ENCODE data around the gene SYNE2.
"Not testable (repeated sequence)": the region's sequence is repeated elsewhere in the genome, so short reads cannot be mapped to it uniquely, and the experiment has no call there.

Gene SYNE2

DNA sequence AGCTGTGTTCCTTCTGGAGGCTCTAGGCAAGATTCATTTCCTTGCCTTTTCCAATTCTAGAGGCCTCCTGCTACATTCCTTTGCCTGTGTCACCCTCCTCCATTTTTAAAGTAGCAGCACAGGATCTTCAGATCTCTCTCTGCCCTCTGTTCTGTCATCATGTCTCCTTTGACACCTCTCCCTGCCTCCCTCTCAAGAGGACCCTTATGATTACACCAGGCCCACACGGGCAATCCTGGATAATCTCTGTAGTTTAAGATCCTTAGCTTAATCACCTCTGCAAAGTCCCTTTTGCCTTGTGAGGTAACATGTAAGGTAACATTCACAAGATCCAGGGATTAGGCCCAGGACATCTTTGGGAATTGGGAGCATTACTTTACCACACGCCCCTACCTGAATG lies 155.2 kb downstream of the SYNE2 start:
- DNase-seq (ENCODE audit: low read depth in 2 of 3, low spot score in 2 of 3): no peak

DNA sequence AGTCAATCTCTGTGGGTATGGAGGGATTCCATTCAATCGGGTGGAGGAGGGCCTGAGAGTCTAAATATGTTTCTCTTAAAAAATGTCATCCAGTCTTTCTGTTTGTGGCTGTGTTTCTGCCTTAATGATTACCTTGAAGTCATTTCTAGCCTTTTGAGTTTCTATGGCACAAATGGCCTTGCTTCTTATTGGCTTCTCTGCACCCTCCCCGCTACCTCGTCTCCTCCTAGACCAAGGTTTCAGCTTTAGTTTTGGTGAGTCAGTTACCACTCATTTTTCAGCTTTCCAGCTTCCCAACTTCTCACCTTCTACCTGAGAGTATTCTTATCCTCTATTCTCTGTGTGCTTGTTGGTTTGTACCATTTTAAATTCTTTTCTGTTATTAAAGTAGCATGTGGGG lies 159.2 kb downstream of the SYNE2 start:
- DNase-seq (ENCODE audit: low read depth in 2 of 3, low spot score in 2 of 3): no peak

DNA sequence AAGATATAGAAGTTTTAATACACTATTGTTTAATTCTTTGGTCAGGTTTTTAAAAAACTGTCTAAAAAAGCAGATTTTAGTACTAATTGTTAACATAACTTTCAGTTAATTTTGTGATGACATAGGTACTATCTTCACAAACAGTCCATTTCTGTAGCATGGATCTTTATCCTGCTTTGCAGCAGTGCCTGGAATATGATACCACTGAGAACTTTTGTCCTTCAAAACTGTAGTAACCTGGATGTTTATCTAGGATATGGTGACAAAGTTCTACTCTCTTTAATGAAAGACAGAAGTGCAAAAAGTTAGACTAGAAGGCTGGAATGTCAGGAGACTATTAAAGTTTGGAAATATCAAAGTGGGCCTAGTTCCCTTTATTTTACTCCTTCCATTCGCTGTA lies 159.9 kb downstream of the SYNE2 start:
- no peak for DNase-seq (ENCODE audit: low read depth in 2 of 3, low spot score in 2 of 3)

DNA sequence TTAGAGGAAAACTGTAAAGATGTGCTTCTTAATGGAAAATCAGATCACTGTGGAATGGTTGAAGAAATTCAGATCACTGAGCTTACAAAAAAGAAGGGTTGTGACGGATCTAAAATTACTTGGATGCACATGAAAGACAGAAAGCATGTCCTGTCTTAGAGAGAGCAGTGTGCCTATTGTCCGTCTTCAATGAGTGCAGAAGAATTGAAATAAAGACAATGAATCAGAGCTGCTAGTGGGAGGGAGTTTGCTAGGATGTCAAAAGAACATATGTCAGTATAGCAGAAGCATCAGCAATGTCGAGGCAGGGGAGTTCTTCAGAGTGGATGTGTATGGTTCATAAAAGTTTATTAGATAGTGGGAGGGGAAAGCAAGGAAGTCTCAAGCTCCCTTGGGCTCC lies 172.7 kb downstream of the SYNE2 start:
- no peak for DNase-seq (ENCODE audit: low read depth in 2 of 3, low spot score in 2 of 3)

DNA sequence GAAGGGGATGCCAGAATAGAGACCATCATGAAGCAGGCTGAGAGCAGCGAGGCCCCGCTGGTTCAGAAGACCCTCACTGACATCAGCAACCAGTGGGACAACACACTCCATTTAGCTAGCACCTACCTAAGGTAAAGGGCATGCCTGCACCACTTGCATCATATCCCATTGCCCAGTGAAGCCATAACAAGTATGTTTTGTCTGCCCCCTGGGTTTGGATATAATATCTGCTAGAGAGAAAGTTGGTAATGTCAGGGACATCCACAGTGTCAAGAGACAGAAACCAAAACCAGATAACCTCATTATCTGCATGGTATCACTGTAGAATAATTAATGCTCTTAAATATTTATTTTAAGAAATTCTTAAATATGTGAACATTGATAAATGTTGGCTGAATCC lies 173.8 kb downstream of the SYNE2 start:
- DNase-seq (ENCODE audit: low read depth in 2 of 3, low spot score in 2 of 3): no peak

DNA sequence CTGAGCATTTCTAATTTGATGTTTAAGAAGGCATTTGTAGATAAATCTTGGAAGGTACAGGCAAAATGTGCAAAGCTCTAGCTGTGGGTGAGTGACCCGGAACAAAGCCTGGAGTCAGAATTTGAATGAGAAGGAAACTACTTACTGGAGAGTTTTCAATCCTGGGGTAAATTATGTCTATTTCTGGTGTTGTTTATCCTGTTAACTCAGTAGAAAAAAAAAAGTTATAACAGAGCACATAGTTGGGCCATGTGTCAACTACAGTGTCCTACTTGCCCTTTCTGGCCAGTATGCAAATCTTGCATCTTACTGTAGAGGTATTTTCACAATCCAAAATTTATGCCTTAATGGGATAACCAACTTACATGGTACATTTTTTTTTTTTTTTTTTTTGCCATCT lies 182.3 kb downstream of the SYNE2 start:
- DNase-seq (ENCODE audit: low read depth in 2 of 3, low spot score in 2 of 3): no peak

DNA sequence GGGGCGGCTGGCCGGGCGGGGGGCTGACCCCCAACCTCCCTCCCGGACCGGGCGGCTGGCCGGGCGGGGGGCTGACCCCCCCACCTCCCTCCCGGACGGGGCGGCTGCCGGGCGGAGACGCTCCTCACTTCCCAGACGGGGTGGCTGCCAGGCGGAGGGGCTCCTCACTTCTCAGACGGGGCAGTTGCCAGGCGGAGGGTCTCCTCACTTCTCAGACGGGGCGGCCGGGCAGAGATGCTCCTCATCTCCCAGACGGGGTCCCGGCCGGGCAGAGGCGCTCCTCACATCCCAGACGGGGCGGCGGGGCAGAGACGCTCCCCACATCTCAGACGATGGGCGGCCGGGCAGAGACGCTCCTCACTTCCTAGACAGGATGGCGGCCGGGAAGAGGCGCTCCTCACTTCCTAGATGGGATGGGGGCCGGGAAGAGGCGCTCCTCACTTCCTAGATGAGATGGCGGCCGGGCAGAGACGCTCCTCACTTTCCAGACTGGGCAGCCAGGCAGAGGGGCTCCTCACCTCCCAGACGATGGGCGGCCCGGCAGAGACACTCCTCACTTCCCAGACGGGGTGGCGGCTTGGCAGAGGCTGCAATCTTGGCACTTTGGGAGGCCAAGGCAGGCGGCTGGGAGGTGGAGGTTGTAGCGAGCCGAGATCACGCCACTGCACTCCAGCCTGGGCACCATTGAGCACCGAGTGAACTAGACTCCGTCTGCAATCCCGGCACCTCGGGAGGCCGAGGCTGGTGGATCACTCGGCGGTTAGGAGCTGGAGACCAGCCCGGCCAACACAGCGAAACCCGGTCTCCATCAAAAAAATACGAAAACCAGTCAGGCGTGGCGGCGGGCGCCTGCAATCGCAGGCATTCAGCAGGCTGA lies 185.3 kb downstream of the SYNE2 start:
- DNase-seq (ENCODE audit: low read depth in 2 of 3, low spot score in 2 of 3): not testable (repeated sequence)

DNA sequence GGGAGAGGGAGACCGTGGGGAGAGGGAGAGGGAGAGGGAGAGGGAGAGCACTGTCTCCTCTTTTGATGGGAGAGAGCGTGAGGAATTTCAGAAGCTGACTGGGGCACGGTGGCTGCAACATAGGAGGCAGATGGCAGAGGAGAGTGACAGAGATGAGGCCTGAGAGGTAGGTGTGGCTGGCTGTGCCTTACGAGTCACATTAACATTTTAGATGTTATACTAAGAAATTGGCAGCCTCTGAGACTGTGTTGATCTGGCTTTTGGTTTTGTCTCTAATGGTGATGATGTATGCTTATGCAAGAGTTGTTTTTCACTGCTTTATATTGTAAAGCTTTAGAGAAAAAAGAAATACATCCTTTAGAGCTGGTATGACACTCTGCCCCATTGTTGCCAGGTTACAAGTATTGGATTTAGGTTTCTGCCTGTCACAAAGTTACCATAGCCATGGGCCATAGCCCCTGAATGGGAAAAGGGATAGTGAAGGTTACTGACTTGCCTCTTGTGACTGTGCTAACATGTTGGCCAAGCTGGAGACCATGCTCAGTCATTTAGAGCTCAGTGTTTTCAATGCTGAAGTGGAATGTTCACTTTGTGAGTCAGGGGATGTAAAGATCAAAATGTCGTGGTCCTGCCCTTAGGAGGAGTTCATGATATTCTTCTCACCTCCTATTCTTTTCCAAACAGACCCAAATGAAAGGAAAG lies 186.2 kb downstream of the SYNE2 start:
- no peak for DNase-seq (ENCODE audit: low read depth in 2 of 3, low spot score in 2 of 3)

DNA sequence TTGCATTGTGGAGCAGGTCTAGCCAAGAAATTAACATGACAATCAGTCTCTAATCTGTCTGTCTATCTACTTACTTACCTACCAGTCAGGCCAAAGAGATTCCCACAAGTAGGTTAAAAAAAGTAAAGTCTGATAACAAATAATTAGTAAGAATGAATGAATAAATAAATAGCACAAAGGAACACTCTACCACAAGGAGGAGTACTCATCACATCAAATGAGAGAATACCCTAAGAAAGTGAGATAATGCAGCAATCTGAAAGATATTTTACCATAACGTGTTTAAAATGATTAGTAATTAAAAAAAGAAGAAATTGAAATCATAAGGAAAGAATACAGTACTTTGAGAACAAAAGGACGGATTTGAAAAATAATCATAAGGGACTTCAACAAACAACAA lies 187.2 kb downstream of the SYNE2 start:
- DNase-seq (ENCODE audit: low read depth in 2 of 3, low spot score in 2 of 3): no peak

DNA sequence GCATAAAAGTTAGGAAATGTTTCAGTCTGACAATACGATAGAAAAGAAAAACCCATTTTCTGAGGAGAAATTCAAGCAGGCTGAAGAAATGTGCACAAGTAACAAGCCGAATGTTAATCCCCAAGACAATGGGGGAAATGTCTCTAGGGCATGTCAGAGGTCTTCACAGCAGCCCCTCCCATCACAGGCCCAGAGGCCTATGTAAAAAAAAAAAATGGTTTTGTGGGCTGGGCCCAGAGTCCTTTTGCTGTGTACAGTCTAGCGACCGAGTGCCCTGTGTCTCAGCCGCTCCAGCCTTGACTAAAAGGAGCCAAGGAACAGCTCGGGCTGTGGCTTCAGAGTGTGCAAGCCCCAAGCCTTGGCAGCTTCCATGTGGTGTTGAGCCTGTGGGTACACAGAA lies 190.5 kb downstream of the SYNE2 start:
- not testable (repeated sequence) for DNase-seq (ENCODE audit: low read depth in 2 of 3, low spot score in 2 of 3)

DNA sequence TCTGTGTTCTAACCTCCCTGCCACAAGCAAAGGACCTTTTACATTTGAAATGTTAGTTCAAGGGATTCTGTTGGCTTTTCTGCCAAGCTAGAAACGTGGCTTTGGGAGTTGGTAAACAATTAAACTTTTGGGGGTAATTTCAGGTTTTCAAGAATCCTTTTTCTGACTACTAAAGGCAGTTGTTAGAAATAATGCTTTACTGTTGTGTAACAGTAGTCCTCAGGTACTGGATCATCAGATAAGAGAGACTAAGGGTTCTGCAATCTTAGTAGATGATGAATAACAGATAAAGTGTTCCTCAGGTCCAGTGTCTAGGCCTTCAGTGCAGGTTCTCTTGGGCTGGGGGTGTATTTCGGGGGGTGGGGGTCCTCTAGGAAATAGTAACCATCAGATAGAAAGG lies 192.3 kb downstream of the SYNE2 start:
- DNase-seq (ENCODE audit: low read depth in 2 of 3, low spot score in 2 of 3): no peak

DNA sequence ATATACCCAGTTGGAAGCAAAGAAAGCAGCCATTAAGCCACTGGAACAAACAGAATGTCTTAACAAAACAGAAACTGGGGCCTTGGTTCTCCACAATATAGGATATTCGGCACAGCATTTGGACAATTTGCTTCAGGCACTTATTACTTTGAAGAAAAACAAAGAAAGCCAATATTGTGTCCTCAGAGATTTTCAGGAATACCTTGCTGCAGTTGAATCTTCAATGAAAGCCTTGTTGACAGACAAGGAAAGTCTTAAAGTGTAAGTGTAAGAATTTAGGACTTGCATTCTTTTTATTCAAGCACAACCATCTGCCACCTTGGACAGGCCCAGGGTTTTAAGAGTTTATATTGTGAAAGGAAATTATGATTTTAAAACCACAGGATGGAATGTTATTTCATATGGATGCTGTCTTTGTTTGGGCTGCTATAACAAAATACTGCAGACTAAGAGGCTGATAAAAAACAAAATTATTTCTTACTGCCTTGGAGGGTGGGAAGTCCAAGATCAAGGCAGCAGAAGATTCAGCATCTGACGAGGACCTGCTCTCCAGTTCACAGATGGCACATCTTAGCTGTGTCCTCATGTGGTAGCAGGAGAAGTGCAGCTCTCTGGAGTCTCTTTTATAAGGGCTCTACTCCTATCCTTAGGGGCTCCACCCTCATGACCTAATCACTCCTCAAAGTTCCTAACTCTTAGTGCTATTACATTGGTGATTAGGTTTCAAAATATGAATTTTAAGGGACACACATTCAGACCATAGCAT lies 197.0 kb downstream of the SYNE2 start:
- no peak for DNase-seq (ENCODE audit: low read depth in 2 of 3, low spot score in 2 of 3)

DNA sequence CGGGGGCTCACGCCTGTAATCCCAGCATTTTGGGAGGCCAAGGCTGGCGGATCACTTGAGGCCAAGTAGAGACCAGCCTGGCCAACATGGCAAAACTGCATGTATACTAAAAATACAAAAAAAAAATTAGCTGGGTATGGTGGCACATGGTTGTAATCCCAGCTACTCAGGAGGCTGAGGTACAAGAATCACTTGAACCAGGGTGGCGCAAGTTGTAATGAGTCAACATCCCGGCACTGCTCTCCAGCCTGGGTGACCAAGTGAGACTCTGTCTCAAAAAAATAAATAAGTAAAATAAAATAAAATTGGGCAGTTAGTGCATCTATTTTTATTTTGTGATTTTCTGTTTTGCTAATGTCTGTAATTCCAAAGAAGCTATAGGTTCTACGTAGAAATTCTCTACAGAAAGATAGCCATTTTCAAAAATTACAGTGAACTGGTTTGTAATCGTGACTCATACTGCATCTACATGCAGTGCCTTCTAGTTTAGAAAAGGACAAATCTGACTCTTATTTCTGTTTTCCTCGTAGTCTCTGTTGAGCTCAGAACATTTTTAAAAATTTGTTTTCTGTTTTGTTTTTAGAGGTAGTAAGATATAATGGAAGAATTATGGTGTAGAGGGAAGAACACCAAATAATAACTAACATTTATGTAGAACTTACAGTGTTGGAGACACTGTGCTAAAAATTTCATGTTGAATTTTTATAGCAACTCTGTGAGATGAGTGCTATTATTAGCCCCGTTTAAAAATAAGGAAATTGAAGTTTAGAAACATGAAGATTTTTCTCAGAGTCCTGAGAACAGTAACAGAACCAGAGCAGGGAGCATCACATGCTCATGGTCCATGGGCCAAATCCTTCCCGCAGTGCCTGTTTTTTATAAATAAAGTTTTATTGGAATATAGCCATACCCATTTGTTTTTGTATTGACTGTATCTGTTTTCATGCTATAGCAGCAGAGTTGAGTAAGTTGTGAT lies 201.2 kb downstream of the SYNE2 start:
- no peak for DNase-seq (ENCODE audit: low read depth in 2 of 3, low spot score in 2 of 3)

DNA sequence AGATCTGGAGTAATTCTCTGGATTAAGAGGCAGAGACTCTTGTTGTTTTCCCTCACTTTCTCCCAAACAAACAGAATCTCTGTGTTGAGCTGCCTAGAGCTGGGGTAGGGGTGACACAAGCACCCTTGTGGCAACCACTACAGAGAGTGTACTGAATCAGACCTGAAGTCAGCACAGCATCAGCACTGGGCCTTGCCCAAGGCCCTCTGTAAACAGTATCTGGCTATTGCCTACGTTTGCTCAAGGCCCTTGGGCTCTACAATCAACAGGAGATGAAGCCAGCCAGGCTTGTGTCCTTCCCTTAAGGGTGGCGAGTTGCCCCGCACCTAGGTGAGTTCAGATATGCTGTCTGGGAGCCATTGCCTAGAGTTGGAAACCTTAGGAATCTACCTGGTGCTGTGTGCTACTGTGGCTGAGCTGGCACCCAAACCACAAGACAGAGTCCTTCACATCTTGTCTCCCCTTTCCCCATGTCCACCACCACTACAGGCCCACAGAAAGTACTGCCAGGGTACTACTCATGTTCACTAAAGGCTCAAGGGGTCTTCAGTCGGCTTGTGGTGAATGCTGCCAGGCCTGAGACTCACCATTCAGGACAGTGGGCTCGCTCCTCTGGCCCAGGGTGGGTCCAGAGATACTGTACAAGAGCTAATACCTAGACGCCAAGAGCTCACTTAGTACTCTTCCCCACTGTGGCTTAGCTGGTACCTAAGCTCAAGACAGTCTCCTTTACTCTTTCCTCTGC lies 206.8 kb downstream of the SYNE2 start:
- no peak for DNase-seq (ENCODE audit: low read depth in 2 of 3, low spot score in 2 of 3)

DNA sequence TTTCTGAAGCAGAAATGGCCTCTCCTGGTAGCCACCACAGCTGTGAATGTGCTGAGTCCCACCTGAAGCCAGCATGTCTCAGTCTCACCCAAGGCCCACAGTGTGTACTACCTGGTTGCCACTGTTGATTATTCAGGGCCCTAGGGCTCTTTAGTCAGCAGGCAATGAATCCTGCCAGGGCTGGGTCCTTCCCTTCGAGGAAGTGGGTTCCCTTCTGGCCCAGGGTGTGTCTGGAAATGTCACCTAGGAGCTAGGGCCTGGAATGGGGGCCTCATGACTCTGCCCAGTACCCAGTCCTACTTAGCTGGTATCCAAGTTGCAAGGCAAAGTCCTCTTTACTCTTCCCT lies 207.4 kb downstream of the SYNE2 start:
- DNase-seq (ENCODE audit: low read depth in 2 of 3, low spot score in 2 of 3): no peak

DNA sequence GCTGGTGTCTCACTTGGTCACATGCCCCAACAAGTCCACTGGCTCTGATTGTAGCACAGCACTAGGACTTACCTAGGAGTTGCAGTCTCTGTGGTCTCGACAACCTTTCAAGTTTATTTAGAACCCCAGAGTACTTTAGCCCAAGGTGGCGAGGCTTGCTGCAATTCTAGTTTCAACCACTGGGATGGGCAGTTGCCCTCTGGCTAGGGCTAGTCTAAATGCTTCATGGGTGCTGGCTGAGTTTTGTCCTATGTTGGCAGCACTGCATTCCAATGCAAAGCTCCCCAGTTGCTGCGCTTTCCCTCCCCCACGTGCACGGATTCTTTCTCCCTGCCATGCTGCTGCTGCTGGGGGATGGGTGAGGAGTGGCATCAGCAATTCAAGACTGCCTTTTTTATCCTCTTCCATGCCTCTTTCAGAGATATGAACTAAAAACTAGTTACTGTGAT lies 207.9 kb downstream of the SYNE2 start:
- no peak for DNase-seq (ENCODE audit: low read depth in 2 of 3, low spot score in 2 of 3)

DNA sequence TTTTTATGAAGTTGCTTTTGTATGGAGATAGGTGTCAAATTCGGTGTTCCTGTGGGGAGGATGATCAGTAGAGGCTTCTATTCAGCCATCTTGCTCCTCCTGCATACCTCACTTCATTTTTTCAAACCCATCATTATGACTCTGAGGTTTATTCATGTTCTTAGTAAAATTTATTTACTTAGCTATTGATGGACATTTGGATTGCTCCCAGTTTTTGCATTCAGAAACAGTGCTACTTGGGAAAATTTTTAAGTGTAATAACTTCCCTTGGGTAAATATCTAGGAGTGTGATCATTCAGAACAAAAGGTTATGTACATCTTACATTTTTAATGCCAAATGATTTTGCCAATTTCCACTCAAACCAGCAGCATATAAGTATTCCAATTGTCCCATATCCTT lies 208.3 kb downstream of the SYNE2 start:
- DNase-seq (ENCODE audit: low read depth in 2 of 3, low spot score in 2 of 3): no peak

DNA sequence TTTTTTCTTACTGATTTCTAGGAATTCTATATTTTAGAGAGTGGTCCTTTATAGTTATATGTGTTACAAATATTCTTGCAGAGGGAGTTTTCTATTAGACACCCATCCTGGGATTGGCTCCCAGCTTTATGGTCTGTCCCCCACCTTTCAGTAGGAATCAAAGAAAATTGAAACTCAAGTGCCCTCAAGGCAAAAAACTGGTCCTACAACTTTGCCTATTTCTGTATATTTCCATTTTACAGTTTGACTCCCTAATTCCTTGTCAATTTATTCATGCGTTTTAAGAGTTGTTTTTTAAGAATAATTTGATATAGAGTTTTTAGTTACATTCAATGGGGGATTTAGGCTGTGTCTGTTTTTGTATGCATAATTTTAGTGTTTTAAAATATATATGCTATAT lies 208.9 kb downstream of the SYNE2 start:
- no peak for DNase-seq (ENCODE audit: low read depth in 2 of 3, low spot score in 2 of 3)

DNA sequence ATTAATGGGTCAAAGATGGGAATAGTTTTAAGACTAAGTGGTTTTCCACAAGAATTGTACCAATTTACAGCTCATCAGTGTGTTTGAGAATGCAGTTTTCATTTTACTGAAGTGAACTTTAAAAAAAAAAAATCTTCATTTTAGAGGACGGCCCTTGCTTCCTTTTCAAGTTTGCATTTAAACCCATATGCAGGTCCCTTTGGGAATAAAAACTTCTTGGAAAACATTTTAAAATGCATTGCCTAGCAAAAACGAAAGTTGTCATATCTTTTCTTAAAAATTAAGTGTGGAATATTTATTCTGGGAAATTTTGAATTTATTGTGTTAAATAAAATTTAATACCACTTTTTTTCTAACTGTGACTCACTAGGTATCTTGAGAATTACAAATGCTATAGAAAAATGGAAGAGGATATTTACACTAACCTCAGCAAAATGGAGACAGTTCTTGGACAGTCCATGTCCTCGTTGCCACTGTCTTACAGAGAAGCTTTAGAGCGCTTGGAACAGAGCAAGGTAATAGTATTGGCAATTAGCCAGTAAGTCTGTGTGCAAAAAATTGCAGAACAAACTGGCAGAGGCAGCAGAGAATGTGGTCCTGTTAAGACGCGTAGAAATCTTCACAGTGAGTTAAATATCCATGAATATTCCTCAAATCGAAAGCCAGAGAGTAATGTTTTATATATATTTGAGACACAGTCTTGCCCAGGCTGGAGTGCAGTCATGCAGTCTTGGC lies 209.7 kb downstream of the SYNE2 start:
- DNase-seq (ENCODE audit: low read depth in 2 of 3, low spot score in 2 of 3): no peak
